Stimulated activated CD8-positive, alpha-beta memory T cell treated with anti-CD3 and anti-CD28 coated beads, Interleukin-2, amount 100 ng/mL, for 48 hours (primary cell): ENCODE results near the gene IFI44L.

Source experiments
- DNase-seq, 2 donors: peaks; one replicate each; pipeline ENCODE4 v3.0.0-alpha.2; 2020; ENCODE audit warnings: low read depth in 2 of 2

IFI44L gene

GRCh38 chr1:78641558-78641957, 21.3 kb downstream of the IFI44L start:
- DNase-seq, result no peak

- no peak for DNase-seq
Observed at GRCh38 chr1:78645723-78646122, 25.5 kb downstream of the IFI44L start.

DNA sequence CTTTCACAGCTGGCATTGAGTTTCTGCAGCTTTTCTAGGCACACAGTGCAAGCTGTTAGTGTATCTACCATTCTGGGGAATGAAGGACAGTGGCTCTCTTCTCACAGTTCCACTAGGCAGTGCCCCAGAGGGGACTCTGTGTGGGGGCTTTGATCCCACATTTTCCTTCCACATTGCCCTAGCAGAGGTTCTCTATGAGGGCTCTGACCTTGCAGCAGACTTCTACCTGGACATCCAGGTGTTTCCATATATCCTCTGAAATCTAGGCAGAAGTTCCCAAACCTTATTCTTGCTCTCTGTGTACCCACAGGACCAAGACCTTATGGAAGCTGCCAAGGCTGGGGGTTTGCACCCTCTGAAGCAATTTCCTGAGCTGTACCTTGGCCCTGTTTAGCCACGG, 27.0 kb downstream of the IFI44L start:
- no peak for DNase-seq

DNA sequence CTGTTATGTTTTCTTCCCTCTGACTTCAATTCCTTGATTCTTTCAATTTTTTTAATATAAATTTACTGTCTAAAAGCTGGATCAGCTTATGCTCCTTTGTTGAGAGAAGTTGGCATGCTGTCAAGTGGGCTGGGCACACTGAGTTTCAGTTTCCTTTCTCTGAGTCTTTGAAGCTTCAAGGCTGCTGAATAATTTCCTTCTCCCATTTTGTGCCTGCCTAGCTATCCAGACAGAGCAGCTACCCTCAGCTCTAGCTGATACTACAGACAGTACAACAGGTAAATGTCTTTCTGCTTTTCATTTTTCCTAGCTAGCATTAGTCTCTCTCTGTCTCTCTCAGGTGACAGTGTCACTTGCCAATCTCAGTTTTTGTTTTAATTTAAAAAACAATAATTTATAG, 29.4 kb downstream of the IFI44L start, which contains the start of gene IFI44:
Gene IFI44 (plus strand): TSS at position 204 of the 400 bp plus-strand sequence. CDS start 365 bp downstream, outside the sequence.
- peak; percentile 28 to 48 for DNase-seq

DNA sequence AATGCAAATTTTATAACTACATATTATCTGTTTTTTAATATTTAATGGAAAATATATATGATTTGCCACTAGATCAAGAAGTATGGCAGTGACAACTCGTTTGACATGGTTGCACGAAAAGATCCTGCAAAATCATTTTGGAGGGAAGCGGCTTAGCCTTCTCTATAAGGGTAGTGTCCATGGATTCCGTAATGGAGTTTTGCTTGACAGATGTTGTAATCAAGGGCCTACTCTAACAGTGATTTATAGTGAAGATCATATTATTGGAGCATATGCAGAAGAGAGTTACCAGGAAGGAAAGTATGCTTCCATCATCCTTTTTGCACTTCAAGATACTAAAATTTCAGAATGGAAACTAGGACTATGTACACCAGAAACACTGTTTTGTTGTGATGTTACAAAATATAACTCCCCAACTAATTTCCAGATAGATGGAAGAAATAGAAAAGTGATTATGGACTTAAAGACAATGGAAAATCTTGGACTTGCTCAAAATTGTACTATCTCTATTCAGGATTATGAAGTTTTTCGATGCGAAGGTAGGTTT, 29.9 kb downstream of the IFI44L start:
- DNase-seq, result no peak

- DNase-seq, result no peak
Observed at GRCh38 chr1:78651241-78651640, 31.0 kb downstream of the IFI44L start.

DNA sequence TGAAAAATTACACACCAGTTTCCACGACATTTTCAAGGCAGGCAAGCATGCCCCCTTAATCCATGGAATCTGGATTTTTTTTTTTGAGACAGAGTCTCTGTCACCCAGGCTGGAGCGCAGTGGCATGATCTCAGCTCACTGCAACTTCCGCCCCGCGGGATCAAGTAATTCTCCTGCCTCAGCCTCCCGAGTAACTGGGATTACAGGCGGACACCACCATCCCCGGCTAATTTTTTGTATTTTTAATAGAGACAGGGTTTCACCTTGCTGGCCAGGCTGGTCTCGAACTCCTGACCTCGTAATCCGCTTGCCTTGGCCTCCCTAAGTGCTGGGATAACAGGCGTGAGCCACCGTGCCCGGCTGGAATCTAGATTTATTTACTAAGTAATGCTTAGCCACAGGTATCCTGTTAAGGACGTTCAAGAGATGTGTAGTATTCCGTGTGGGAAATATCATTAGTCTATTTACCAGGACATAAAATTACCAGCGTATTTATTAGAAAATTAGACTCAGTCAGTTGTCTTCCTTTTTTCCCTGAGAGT, 31.8 kb downstream of the IFI44L start:
- DNase-seq, result no peak

DNA sequence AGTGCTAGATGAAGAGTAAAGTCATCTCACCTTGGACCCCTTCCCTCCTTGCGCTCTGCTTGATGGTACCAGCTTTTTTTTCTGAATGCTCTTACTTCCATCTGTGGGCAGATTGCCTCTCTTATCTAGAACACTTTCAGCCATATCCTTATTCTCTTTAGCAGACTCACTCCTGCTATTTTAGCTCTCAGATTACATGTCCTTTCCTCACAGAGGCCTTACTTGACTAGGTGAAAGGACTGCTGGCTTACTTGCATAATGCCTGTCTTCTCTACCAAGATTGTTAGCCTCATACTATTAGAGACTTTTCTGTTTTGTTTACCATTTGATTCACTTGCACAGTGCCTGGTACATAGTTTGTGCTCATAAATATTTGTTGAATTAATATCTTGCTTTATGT, 38.7 kb downstream of the IFI44L start:
- DNase-seq, result no peak

- no peak for DNase-seq
Observed at GRCh38 chr1:78663923-78664322, 43.7 kb downstream of the IFI44L start.

DNA sequence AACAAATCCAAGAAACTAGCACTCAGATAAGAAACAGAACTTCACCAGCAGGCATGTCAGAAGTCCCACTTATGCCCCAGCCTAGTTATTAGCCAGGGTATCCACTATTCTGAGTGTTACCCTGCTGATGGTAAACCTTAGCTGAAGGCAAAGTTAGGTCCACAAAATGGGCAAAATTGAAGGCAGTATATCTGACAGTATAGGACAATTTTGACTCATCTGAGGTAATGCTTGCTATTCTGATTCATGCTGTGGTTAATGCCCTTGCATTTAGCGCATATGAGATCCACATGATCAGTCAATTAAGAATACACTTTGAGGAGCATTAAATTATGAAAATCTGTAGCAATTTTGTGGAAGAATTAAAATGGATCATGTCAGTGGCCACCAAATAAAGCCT, 44.5 kb downstream of the IFI44L start:
- DNase-seq, result no peak

- DNase-seq, result no peak
Observed at GRCh38 chr1:78665809-78666208, 45.6 kb downstream of the IFI44L start.

DNA sequence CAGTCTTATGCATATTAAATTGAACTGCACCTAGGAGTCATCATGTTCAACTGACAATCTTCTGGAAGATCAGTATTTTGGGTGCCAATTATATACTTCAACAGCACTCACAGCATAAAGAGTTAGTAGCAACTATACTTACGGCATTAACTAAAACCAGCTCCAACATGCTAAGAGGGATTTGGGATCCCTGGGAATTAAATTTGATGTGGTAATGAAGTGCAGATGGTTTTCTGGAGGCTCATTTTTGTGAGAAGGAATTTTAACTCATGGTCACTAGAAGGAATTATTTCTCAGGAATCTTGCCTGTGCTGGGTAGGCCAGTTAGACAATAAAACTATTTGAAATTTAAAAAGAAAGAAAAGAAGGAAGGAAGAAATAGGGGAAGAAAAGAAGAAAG, 47.7 kb downstream of the IFI44L start:
- no peak for DNase-seq

DNA sequence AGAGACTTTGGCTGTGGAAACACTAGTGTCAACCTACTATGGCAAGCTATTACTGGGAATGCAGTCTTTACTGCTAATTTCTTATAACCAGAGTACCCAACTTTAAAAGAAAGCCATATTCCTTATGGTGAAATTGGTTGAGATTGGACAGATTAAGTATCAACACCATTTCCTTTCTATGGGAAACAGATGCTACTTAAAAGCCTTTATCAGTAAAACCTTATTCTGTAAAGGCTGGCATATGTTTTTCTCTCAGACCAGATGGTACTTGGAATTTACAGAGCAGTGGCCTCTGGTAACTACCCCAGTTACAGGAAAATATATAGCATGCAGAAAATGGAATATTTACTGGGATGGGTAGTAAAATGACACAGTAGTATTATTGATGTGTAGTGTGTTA, 48.2 kb downstream of the IFI44L start:
- DNase-seq, result no peak

GRCh38 chr1:78672428-78672827, 52.2 kb downstream of the IFI44L start:
- DNase-seq, result no peak

DNA sequence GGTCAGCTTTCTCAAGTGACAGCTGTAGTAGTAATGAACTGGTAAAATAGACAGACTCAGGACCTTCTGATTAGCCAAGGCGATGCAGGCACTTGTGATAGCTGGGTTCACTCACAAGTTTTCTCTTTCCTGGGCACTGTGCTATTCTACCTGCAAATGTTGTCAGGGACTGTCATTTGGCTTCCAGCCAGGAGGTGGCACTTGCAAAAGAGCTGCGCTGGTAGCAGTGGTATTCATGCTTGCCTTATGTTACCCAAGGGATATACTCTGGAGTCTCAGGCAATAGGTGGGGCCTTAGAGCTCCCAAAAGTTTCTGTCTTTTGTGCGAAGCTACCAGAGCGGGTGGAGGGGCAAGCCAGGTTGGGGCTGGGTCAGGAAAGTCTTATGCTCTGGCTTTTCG, 52.9 kb downstream of the IFI44L start:
- no peak for DNase-seq

DNA sequence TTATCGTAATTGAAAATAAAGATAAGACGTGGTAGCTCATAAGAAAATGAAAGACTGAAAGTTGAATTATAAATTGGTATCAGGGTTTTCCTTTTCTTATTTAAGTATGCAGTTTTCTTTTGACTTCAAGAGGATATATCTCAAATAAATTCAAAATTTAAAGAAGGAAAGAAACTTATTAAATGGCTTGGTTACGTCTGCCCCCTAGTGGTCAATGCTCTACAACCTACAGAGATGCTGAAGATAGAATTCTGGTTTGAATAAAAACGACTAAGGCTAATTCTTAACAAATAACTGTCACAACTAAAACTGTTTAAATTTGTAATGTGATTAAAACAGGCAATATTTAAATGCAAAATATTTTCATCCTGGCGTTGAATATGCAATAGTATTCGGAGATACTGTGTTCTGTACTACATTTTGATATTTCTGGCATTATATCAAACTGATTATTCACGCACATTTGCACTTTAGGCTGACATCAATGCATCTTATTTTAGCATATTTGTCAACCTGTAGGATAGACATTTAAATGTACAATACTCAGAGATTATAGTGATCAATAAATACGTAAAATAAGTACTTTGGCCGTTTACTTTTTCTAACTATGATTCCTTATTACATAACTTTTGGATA, 56.2 kb downstream of the IFI44L start:
- no peak for DNase-seq

DNA sequence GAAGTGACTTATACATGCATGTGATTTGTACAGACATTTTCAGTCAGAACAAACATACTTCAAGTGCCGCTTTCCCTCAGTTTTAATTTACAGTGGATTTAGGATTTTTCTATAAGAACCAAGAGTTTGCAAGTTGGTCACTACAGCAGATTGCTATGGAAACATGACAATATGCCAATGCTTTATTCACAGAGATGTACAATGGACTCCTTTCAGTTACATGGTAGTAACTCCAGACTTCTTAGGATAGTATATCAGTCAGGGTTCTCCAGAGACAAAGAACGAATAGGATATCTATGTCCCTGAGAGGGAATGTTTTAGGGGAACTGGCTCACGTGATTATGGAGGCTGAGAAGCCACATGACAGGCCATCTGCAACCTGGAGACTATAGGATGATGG, 56.7 kb downstream of the IFI44L start:
- no peak for DNase-seq

DNA sequence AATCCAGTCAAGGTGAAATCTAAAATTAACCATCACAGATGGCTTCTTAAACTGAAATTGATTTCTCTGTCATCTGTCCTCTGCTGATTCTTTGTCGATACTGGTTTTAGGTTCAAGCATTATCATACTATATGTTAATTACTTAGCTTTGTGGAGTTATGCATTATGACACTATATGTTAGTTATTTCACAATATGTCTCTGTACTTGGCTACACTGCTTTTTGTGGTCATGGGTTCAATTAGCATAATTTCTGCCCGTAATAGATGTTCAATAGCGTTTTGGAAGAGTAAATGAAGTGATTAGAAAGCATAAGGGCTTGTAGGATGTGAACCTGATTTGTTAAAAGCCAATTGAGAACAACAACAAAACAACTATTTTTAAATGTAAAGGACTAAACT, 57.5 kb downstream of the IFI44L start:
- DNase-seq, result no peak

GRCh38 chr1:78678324-78678723, 58.1 kb downstream of the IFI44L start:
- no peak for DNase-seq

DNA sequence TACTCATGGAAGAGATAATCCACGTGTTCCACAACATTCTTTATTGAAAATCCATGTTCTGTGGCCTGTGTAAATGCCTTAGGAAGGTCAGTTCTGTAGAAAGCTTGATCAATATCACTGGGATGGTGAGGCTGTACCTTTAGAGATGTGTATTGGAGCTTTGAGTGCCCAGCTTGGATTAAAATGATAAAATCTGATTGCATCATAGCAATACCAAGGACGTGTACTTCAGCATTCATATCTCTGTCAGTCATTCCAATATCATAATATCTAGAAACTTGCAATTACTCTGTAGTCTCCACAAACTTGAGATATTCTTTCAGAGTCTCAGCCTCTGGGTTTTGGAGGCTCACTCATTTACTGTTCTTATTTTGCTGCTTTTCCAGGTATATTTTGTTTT, 61.0 kb downstream of the IFI44L start:
- no peak for DNase-seq

DNA sequence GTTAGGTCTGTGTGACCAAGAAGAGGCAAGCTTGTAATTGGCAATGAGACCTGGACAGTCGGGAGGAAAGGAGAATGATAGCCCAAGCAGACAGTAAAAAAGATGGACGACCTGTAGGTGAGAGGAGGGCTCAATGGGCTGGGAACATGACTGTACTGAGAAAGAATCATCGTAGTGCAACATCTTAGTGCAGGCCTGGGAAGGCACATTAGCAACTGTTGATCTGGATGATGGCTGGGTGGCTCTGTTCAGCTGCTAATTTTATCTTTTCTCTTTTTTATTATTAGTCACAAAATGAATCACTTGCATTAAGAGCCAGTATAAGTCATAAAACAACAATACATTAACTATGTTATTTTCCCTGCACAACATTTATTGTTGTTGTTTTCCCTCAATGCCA, 62.2 kb downstream of the IFI44L start:
- DNase-seq, result no peak

DNA sequence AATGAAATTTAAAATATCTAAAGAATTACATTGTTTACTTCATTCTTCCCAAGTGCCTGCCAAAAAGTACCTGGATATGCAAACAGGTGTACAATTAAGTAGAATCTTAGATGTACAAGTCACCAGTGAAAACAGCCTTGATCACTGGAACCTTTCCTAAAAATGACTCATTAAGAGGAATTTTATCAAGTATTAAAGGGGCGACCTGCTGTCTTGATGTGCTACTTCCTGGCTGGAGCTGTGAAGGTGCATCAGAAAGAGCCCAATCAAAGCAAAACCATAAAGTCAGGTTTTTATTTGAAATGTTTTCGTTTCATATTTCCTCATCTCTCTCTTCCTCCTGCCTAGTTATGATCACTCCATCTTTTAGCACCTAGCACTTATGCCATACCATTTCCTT, 62.8 kb downstream of the IFI44L start:
- no peak for DNase-seq

DNA sequence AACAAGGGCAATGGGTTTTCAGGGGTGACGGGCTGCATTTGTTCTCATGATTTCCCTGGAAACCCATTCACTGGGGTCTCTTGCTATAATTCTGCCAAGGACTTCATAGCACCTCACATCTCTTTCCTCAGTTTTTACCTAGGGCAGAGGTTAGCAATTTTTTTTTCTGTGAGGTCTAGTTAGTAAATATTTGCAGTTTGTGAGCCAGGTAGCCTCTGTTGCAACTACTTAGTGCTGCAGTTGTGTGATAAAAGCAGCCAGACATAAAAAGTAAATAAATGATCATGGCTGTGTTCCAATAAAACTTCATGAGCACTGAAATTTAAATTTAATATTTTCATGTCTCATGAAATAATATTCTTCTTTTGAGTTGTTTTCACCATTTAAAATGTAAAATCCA, 67.1 kb downstream of the IFI44L start:
- DNase-seq, result no peak

DNA sequence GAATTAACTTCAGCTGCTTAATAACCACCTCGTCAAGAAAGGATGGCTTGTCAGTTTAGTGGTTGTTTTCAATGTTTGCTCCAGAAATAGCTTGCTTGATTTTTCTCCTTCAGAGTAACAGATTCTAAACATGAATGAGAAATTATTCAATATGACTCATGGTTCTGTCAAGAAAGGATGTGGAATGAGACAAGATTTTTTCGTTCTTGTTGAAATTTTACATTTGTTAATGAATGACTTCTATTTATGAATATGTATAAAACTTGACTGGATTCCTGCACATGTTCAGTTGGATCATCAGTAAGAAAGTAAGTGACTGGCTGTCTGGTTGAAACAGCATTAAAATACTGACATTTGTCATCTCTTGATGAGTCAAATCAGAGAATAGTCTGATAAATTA, 67.7 kb downstream of the IFI44L start:
- DNase-seq, result no peak
